Neural progenitor cell (in vitro differentiated cells): Measurements from ENCODE around the gene EN2. TPM values are rescaled to one million over a fixed set of nuclear protein-coding genes. Genes with fewer than 3 reads are reported as not detected.
A peak's percentile ranks its signal among the peaks of the same experiment; 100 is the strongest.

Experiments used
- DNase-seq: peaks from one replicate; pipeline ENCODE4 v3.0.0-alpha.2; 2016; ENCODE audit warnings: low spot score
- H2AFZ ChIP-seq: fragments of 200-600 bp; sonication (generic); replicated peaks from 2 replicates; pipeline ENCODE4 v1.6.1; 2016; ENCODE audit warnings: antibody characterized with exemption
- H3F3A ChIP-seq: fragments of 200-600 bp; sonication (generic); 2 replicates; pipeline ENCODE4 v1.6.1; 2016; ENCODE audit warnings: antibody characterized with exemption, low read depth
- H3K27ac ChIP-seq: fragments of 200-600 bp; sonication (generic); 2 replicates; pipeline ENCODE4 v1.5.1; 2016; ENCODE audit warnings: mild to moderate bottlenecking
- H3K27me3 ChIP-seq: fragments of 200-600 bp; sonication (generic); 2 replicates; pipeline ENCODE4 v1.6.1; 2016; ENCODE audit warnings: mild to moderate bottlenecking, moderate library complexity
- H3K36me3 ChIP-seq: fragments of 200-600 bp; sonication (generic); 2 replicates; pipeline ENCODE4 v1.5.1; 2016
- H3K4me1 ChIP-seq: fragments of 200-600 bp; sonication (generic); 2 replicates; pipeline ENCODE4 v1.6.1; 2016; ENCODE audit warnings: mixed run types
- H3K4me2 ChIP-seq: fragments of 200-600 bp; sonication (generic); 2 replicates; pipeline ENCODE4 v1.6.1; 2016
- H3K4me3 ChIP-seq: fragments of 200-600 bp; sonication (generic); 2 replicates; pipeline ENCODE4 v1.5.1; 2016
- H3K79me2 ChIP-seq: fragments of 200-600 bp; sonication (generic); 2 replicates; pipeline ENCODE4 v1.6.1; 2016; ENCODE audit warnings: low read depth
- H3K9ac ChIP-seq: fragments of 200-600 bp; sonication (generic); 2 replicates; pipeline ENCODE4 v1.6.1; 2016
- H3K9me3 ChIP-seq: fragments of 200-600 bp; sonication (generic); 2 replicates; pipeline ENCODE4 v1.5.1; 2016; ENCODE audit warnings: low read depth
- H4K20me1 ChIP-seq: fragments of 200-600 bp; sonication (generic); 2 replicates; pipeline ENCODE4 v1.6.1; 2016; ENCODE audit warnings: low read depth
- H3K27ac Mint-ChIP-seq: 3 replicates; pipeline ENCODE4 v1.8.0; 2021; ENCODE audit warnings: mixed read lengths
- H3K27me3 Mint-ChIP-seq: 2 replicates; pipeline ENCODE4 v1.8.0; 2022; ENCODE audit warnings: low read depth, mild to moderate bottlenecking, inconsistent platforms, moderate library complexity, mixed read lengths; ENCODE audit not compliant: insufficient read depth
- H3K36me3 Mint-ChIP-seq: 3 replicates; pipeline ENCODE4 v1.8.0; 2021; ENCODE audit warnings: mixed read lengths
- H3K4me1 Mint-ChIP-seq: 3 replicates; pipeline ENCODE4 v1.8.0; 2021; ENCODE audit warnings: mixed read lengths
- H3K4me3 Mint-ChIP-seq: 3 replicates; pipeline ENCODE4 v1.8.0; 2021; ENCODE audit warnings: mild to moderate bottlenecking, moderate library complexity, mixed read lengths
- H3K9me3 Mint-ChIP-seq: 3 replicates; pipeline ENCODE4 v1.8.0; 2020; ENCODE audit warnings: mixed read lengths
- CTCF ChIP-seq: fragments of 200-600 bp; sonication (generic); IDR thresholded peaks from 2 replicates; pipeline ENCODE4 v1.5.1; 2017; ENCODE audit warnings: antibody characterized with exemption, mild to moderate bottlenecking
- EZH2 ChIP-seq: fragments of 200-600 bp; sonication (generic); IDR thresholded peaks from 2 replicates; pipeline ENCODE4 v1.6.1; 2017; ENCODE audit warnings: antibody characterized with exemption, mild to moderate bottlenecking, moderate library complexity
- EZH2phosphoT487 ChIP-seq: fragments of 200-600 bp; sonication (generic); IDR thresholded peaks from 2 replicates; pipeline ENCODE4 v1.6.1; 2017; ENCODE audit warnings: antibody characterized with exemption
- total RNA-seq: library from RNA; depleted of rRNA; stranded (reverse); fragments of >200 nt; gene quantifications from 2 replicates; pipeline ENCODE4 v1.2.3, GENCODE V29; 2015; ENCODE audit warnings: low replicate concordance

The EN2 gene
- total RNA-seq, 1 donor from 2014 or later: not detected

GRCh38 chr7:155464183-155464582, 6.3 kb downstream of the EN2 start:
- Histone ChIP-seq H3K9me3 (no peaks in the 10 kb centered on the region), H4K20me1 (peaks cover 100% of the 10 kb centered on the region), H3K4me3 (no peak overlapping the region), H3K9ac (no peak overlapping the region), H3K79me2 (no peaks in the 10 kb centered on the region), H3K27ac (no peak overlapping the region), H3K27me3 (peaks cover 100% of the 10 kb centered on the region), H3F3A (peaks cover 48% of the 10 kb centered on the region), H3K4me1 (peaks cover 16% of the 10 kb centered on the region), H3K4me2 (no peak overlapping the region), H3K36me3 (no peaks in the 10 kb centered on the region), H2AFZ (no peak overlapping the region)
- TF ChIP-seq EZH2 (no peak), EZH2phosphoT487 (no peak), CTCF (no peak)
- H3K9me3 Mint-ChIP-seq: peaks cover 4% of the 10 kb centered on the region
- no peak for DNase-seq
- H3K4me3 Mint-ChIP-seq: peak overlapping the region; percentile 88
- H3K27me3 Mint-ChIP-seq: peaks cover 65% of the 10 kb centered on the region
- H3K4me1 Mint-ChIP-seq: peaks cover 56% of the 10 kb centered on the region
- no peak overlapping the region for H3K27ac Mint-ChIP-seq
- H3K36me3 Mint-ChIP-seq: peaks cover 21% of the 10 kb centered on the region

- no peak overlapping the region for H2AFZ ChIP-seq
- H3K27ac ChIP-seq: no peak overlapping the region
- no peaks in the 10 kb centered on the region for H3K9me3 ChIP-seq
- H3K9ac ChIP-seq: no peak overlapping the region
- peaks cover 60% of the 10 kb centered on the region for H3K4me1 Mint-ChIP-seq
- H3K4me3 Mint-ChIP-seq: peak overlapping the region; percentile 88
- peak; percentile 66 for DNase-seq
- peaks cover 16% of the 10 kb centered on the region for H3K4me1 ChIP-seq
- peaks cover 66% of the 10 kb centered on the region for H3K27me3 Mint-ChIP-seq
- H3K27me3 ChIP-seq: peaks cover 100% of the 10 kb centered on the region
- peaks cover 4% of the 10 kb centered on the region for H3K9me3 Mint-ChIP-seq
- peaks cover 41% of the 10 kb centered on the region for H3F3A ChIP-seq
- H4K20me1 ChIP-seq: peaks cover 100% of the 10 kb centered on the region
- no peak overlapping the region for H3K4me3 ChIP-seq
- TF ChIP-seq CTCF (no peak), EZH2 (peak; percentile 28), EZH2phosphoT487 (peak; percentile 51)
- peaks cover 14% of the 10 kb centered on the region for H3K36me3 Mint-ChIP-seq
- H3K4me2 ChIP-seq: no peak overlapping the region
- peak overlapping the region; percentile 71 for H3K27ac Mint-ChIP-seq
- H3K36me3 ChIP-seq: no peaks in the 10 kb centered on the region
- H3K79me2 ChIP-seq: no peaks in the 10 kb centered on the region
Measured at GRCh38 chr7:155464948-155465739, 7.2 kb downstream of the EN2 start.

- no peaks in the 10 kb centered on the region for H3K79me2 ChIP-seq
- H3K4me3 ChIP-seq: no peak overlapping the region
- no peak overlapping the region for H3K4me2 ChIP-seq
- no peaks in the 10 kb centered on the region for H3K9me3 ChIP-seq
- no peak overlapping the region for H3K27ac ChIP-seq
- H4K20me1 ChIP-seq: peaks cover 100% of the 10 kb centered on the region
- no peaks in the 10 kb centered on the region for H3K36me3 ChIP-seq
- peaks cover 66% of the 10 kb centered on the region for H3K4me1 Mint-ChIP-seq
- peaks cover 100% of the 10 kb centered on the region for H3K27me3 ChIP-seq
- no peak overlapping the region for H2AFZ ChIP-seq
- H3K4me1 ChIP-seq: peaks cover 16% of the 10 kb centered on the region
- H3F3A ChIP-seq: peaks cover 41% of the 10 kb centered on the region
- peaks cover 14% of the 10 kb centered on the region for H3K36me3 Mint-ChIP-seq
- peaks cover 64% of the 10 kb centered on the region for H3K27me3 Mint-ChIP-seq
- peaks cover 4% of the 10 kb centered on the region for H3K9me3 Mint-ChIP-seq
- no peak for DNase-seq
- H3K9ac ChIP-seq: no peak overlapping the region
- TF ChIP-seq EZH2phosphoT487 (no peak), EZH2 (no peak), CTCF (no peak)
- H3K27ac Mint-ChIP-seq: peak overlapping the region; percentile 78
- peak overlapping the region; percentile 88 for H3K4me3 Mint-ChIP-seq
Measured at GRCh38 chr7:155465761-155466141, 7.8 kb downstream of the EN2 start.
